Activated CD4-positive, alpha-beta T cell treated with anti-CD3 and anti-CD28 coated beads, Interleukin-2, amount 50 U/mL, for 48 hours (primary cell): ENCODE results near the gene MAL.

ENCODE experiments used
- DNase-seq, 2 experiments: peaks; one replicate each; pipeline ENCODE4 v3.0.0-alpha.2; 2020

Gene MAL

GRCh38 chr2:95050385-95051300 lies 25.1 kb downstream of the MAL start:
- DNase-seq, result peak in 1 of 2 experiments; percentile 42

GRCh38 chr2:95051626-95052025 lies 26.1 kb downstream of the MAL start:
- DNase-seq, result no peak

- DNase-seq, result no peak
Measured at GRCh38 chr2:95052307-95052706, 26.8 kb downstream of the MAL start.

- no peak for DNase-seq
Measured at GRCh38 chr2:95052804-95053479, 27.4 kb downstream of the MAL start.

GRCh38 chr2:95053543-95053942 lies 28.0 kb downstream of the MAL start:
- no peak for DNase-seq

GRCh38 chr2:95054016-95054415 lies 28.5 kb downstream of the MAL start:
- no peak for DNase-seq

GRCh38 chr2:95055262-95055661 lies 29.8 kb downstream of the MAL start:
- no peak for DNase-seq

- DNase-seq, result no peak
Measured at GRCh38 chr2:95056044-95056443, 30.5 kb downstream of the MAL start.

GRCh38 chr2:95056461-95057459 lies 31.3 kb downstream of the MAL start:
- no peak for DNase-seq

- no peak for DNase-seq
Measured at GRCh38 chr2:95057535-95058370, 32.2 kb downstream of the MAL start.

- peak in 1 of 2 experiments; percentile 1 for DNase-seq
Measured at GRCh38 chr2:95058466-95058988, 33.0 kb downstream of the MAL start.

- peak in 1 of 2 experiments; percentile 1 for DNase-seq
Measured at GRCh38 chr2:95058989-95059641, 33.6 kb downstream of the MAL start.

GRCh38 chr2:95059656-95060370 lies 34.3 kb downstream of the MAL start:
- peak in 1 of 2 experiments; percentile 1 for DNase-seq

GRCh38 chr2:95060446-95061118 lies 35.1 kb downstream of the MAL start:
- DNase-seq, result no peak

- DNase-seq, result no peak
Measured at GRCh38 chr2:95061119-95061512, 35.6 kb downstream of the MAL start.

GRCh38 chr2:95061601-95062183 lies 36.2 kb downstream of the MAL start:
- peak in 1 of 2 experiments; percentile 20 for DNase-seq

GRCh38 chr2:95062242-95063085 lies 37.0 kb downstream of the MAL start:
- DNase-seq, result peak in 1 of 2 experiments; percentile 3
